M059J (cell line): ENCODE results near the gene FBXW8. TPM values are rescaled to one million over a fixed set of nuclear protein-coding genes. Genes with fewer than 3 reads are reported as not detected.

Source experiments
- DNase-seq: peaks from one replicate; pipeline ENCODE4 v3.0.0-alpha.2; 2012; ENCODE audit warnings: low read depth
- total RNA-seq: library from RNA; depleted of rRNA; stranded (reverse); fragments of >200 nt; shearing (Covaris generic); gene quantifications from 2 replicates; pipeline ENCODE4 v1.2.3, GENCODE V29; 2014

FBXW8 gene
- total RNA-seq, 1 experiment from 2014 or later: 18.2 TPM

- DNase-seq: no peak
Measured at GRCh38 chr12:116926283-116927243, 15.8 kb downstream of the FBXW8 start.

GRCh38 chr12:116927244-116927940 lies 16.6 kb downstream of the FBXW8 start:
- DNase-seq: no peak

GRCh38 chr12:116928504-116928903 lies 17.8 kb downstream of the FBXW8 start:
- DNase-seq: no peak

GRCh38 chr12:116929885-116930284 lies 19.1 kb downstream of the FBXW8 start:
- DNase-seq: no peak

- peak; percentile 52 for DNase-seq
Measured at GRCh38 chr12:116931665-116932064, 20.9 kb downstream of the FBXW8 start.

GRCh38 chr12:116933091-116933490 lies 22.3 kb downstream of the FBXW8 start:
- DNase-seq: no peak

- no peak for DNase-seq
Measured at GRCh38 chr12:116933512-116934246, 22.9 kb downstream of the FBXW8 start.

- DNase-seq: no peak
Measured at GRCh38 chr12:116934908-116935705, 24.4 kb downstream of the FBXW8 start.

- DNase-seq: no peak
Measured at GRCh38 chr12:116937640-116938039, 26.9 kb downstream of the FBXW8 start.

- DNase-seq: no peak
Measured at GRCh38 chr12:116939734-116940133, 29.0 kb downstream of the FBXW8 start.

- DNase-seq: no peak
Measured at GRCh38 chr12:116941188-116941587, 30.4 kb downstream of the FBXW8 start.

- DNase-seq: no peak
Measured at GRCh38 chr12:116943419-116944372, 32.9 kb downstream of the FBXW8 start.

GRCh38 chr12:116945886-116946550 lies 35.3 kb downstream of the FBXW8 start:
- no peak for DNase-seq

- DNase-seq: no peak
Measured at GRCh38 chr12:116948298-116948697, 37.5 kb downstream of the FBXW8 start.

GRCh38 chr12:116950628-116951325 lies 40.0 kb downstream of the FBXW8 start:
- no peak for DNase-seq

- no peak for DNase-seq
Measured at GRCh38 chr12:116954710-116955381, 44.1 kb downstream of the FBXW8 start.

- DNase-seq: peak; percentile 20
Measured at GRCh38 chr12:116955382-116956021, 44.8 kb downstream of the FBXW8 start.
